PC-9 (cell line): ENCODE results near the gene INPP5B. TPM values are rescaled to one million over a fixed set of nuclear protein-coding genes. Genes with fewer than 3 reads are reported as not detected.

Experiments used
- BruUV-seq: library from RNA; stranded (reverse); fragments of 400-500 nt; replicated peaks from 2 replicates; lab custom pipeline; 2021; lab: Mats Ljungman, UMichigan
- CTCF ChIA-PET: fragments of 300-600 bp; sonication (Branson Sonifier 250); formaldehyde crosslinking; loops from one replicate; lab custom pipeline; 2022; ENCODE audit warnings: antibody characterized with exemption; lab: Charles Lee
- POLR2A ChIA-PET: fragments of 300-600 bp; sonication (Branson Sonifier 250); formaldehyde crosslinking; loops from one replicate; lab custom pipeline; 2022; ENCODE audit warnings: antibody characterized with exemption; ENCODE audit not compliant: unreplicated experiment; lab: Charles Lee
- DNase-seq, 2 experiments: peaks; one replicate each; pipeline versions ENCODE4 v3.0.0 to v3.0.0-alpha.2; 2015 to 2022; ENCODE audit warnings: mixed read lengths in 1 of 2
- H2AFZ ChIP-seq: fragments of 200-600 bp; sonication (generic); 2 replicates; pipeline ENCODE4 v1.8.1; 2017; ENCODE audit warnings: antibody characterized with exemption
- H3F3A ChIP-seq: fragments of 200-600 bp; sonication (generic); 2 replicates; pipeline ENCODE4 v1.8.1; 2017; ENCODE audit warnings: antibody characterized with exemption, mild to moderate bottlenecking, low read depth; ENCODE audit not compliant: insufficient read depth
- H3K27ac ChIP-seq: fragments of 200-600 bp; sonication (generic); 2 replicates; pipeline ENCODE4 v1.6.1; 2016; ENCODE audit warnings: mixed run types
- H3K27me3 ChIP-seq: fragments of 200-600 bp; sonication (generic); 2 replicates; pipeline ENCODE4 v1.6.1; 2016; ENCODE audit warnings: low read depth, mixed run types; ENCODE audit not compliant: insufficient read depth
- H3K36me3 ChIP-seq: fragments of 200-600 bp; sonication (generic); 2 replicates; pipeline ENCODE4 v1.6.1; 2016; ENCODE audit warnings: low read depth, mixed run types
- H3K4me1 ChIP-seq: fragments of 200-600 bp; sonication (generic); replicated peaks from 2 replicates; pipeline ENCODE4 v1.6.1; 2016; ENCODE audit warnings: mixed run types; ENCODE audit not compliant: insufficient read depth
- H3K4me2 ChIP-seq: fragments of 200-600 bp; sonication (generic); 2 replicates; pipeline ENCODE4 v1.6.1; 2017; ENCODE audit warnings: mixed run types
- H3K4me3 ChIP-seq: fragments of 200-600 bp; sonication (generic); 2 replicates; pipeline ENCODE4 v1.6.1; 2016; ENCODE audit warnings: mixed run types
- H3K79me2 ChIP-seq: fragments of 200-600 bp; sonication (generic); 2 replicates; pipeline ENCODE4 v1.6.1; 2017; ENCODE audit warnings: low read depth, mixed run types
- H3K9me2 ChIP-seq: fragments of 200-600 bp; sonication (generic); 2 replicates; pipeline ENCODE4 v1.8.1; 2017; ENCODE audit warnings: mild to moderate bottlenecking; ENCODE audit not compliant: insufficient read depth
- H3K9me3 ChIP-seq: fragments of 200-600 bp; sonication (generic); 2 replicates; pipeline ENCODE4 v1.8.1; 2016; ENCODE audit warnings: low read depth; ENCODE audit not compliant: insufficient read depth
- H4K20me1 ChIP-seq: fragments of 200-600 bp; sonication (generic); 2 replicates; pipeline ENCODE4 v1.8.1; 2017; ENCODE audit not compliant: insufficient read depth
- CTCF ChIP-seq: fragments of 200-600 bp; sonication (generic); conservative IDR thresholded peaks from 2 replicates; pipeline ENCODE4 v1.6.1; 2017; ENCODE audit warnings: mixed run types, antibody characterized with exemption, mild to moderate bottlenecking, moderate library complexity
- EZH2 ChIP-seq: fragments of 200-600 bp; sonication (generic); IDR thresholded peaks from 2 replicates; pipeline ENCODE4 v1.8.0; 2017; ENCODE audit warnings: antibody characterized with exemption, low read depth
- intact Hi-C: fragments of 100-400 bp; cut with micrococcal nuclease; formaldehyde crosslinking; loops from one replicate; pipeline ENCODE4 v1.10.0; 2022; ENCODE audit not compliant: unreplicated experiment
- total RNA-seq: library from RNA; stranded (reverse); gene quantifications from 2 replicates; pipeline ENCODE4 v1.2.3, GENCODE V29; 2021

INPP5B gene
- total RNA-seq, 1 experiment from 2014 or later: 28.1 TPM

- TF ChIP-seq EZH2 (no peak), CTCF (no peak)
- Histone ChIP-seq H3F3A (peaks cover 20% of the 10 kb centered on the region), H3K36me3 (peaks cover 16% of the 10 kb centered on the region), H4K20me1 (peaks cover 13% of the 10 kb centered on the region; the same call in 1 of the 2 replicates), H2AFZ (no peak overlapping the region), H3K9me2 (no peaks in the 10 kb centered on the region), H3K4me1 (peaks cover 11% of the 10 kb centered on the region), H3K27ac (no peak overlapping the region), H3K79me2 (peaks cover 22% of the 10 kb centered on the region), H3K27me3 (no peaks in the 10 kb centered on the region), H3K4me3 (no peak overlapping the region), H3K9me3 (no peaks in the 10 kb centered on the region), H3K4me2 (no peak overlapping the region)
- intact Hi-C loops: no loop called here
- no peak for DNase-seq
- POLR2A ChIA-PET: interaction anchor here (0.6 kb wide), 1 partner anchor 33 kb away, joined by 5 read pairs; no protein-coding TSS in a partner anchor
- no TSS peak for BruUV-seq
- CTCF ChIA-PET: interaction anchor here (0.6 kb wide), 1 partner anchor 159 kb away, joined by 3 read pairs; no protein-coding TSS in a partner anchor
Measured at GRCh38 chr1:37813529-37814145, 133.2 kb downstream of the INPP5B start.

GRCh38 chr1:37811027-37811655 lies 135.7 kb downstream of the INPP5B start:
- Histone ChIP-seq H2AFZ (no peak overlapping the region), H3K4me3 (no peak overlapping the region), H3F3A (peaks cover 28% of the 10 kb centered on the region), H3K4me2 (no peak overlapping the region), H3K9me3 (no peaks in the 10 kb centered on the region), H3K9me2 (no peaks in the 10 kb centered on the region), H3K79me2 (peaks cover 39% of the 10 kb centered on the region), H4K20me1 (peaks cover 25% of the 10 kb centered on the region), H3K27ac (no peak overlapping the region), H3K4me1 (peaks cover 20% of the 10 kb centered on the region), H3K36me3 (peaks cover 18% of the 10 kb centered on the region; the same call in 1 of the 2 replicates), H3K27me3 (no peaks in the 10 kb centered on the region)
- CTCF ChIA-PET: no interaction called here
- TF ChIP-seq EZH2: no peak
- peak; percentile 85 for TF ChIP-seq CTCF
- BruUV-seq: no TSS peak
- POLR2A ChIA-PET: no interaction called here
- intact Hi-C loops: no loop called here
- DNase-seq: peak; percentile 72

Other genes starting within 250 kb of the INPP5B start
- gene EPHA10, start 181.9 kb downstream of the INPP5B start, total RNA-seq: 7.6 and 12.1 TPM in 2 replicates
- gene MANEAL, start 153.2 kb downstream of the INPP5B start, total RNA-seq: 11.3 and 13.1 TPM in 2 replicates
- gene C1orf122, start 139.3 kb downstream of the INPP5B start, total RNA-seq: 51.8 and 75.8 TPM in 2 replicates
- 13.2 and 16.0 TPM in 2 replicates for gene YRDC, start 138.8 kb downstream of the INPP5B start, total RNA-seq
- gene MTF1, start 87.5 kb downstream of the INPP5B start, total RNA-seq: 22.1 and 22.5 TPM in 2 replicates
- 82.6 and 99.1 TPM in 2 replicates for gene SF3A3, start 43.0 kb upstream of the INPP5B start, total RNA-seq
- gene FHL3, start 58.5 kb upstream of the INPP5B start, total RNA-seq: 26.2 and 29.8 TPM in 2 replicates
- 21.8 and 36.4 TPM in 2 replicates for gene UTP11, start 65.7 kb upstream of the INPP5B start, total RNA-seq
- not detected in 2 replicates for gene POU3F1, start 99.7 kb upstream of the INPP5B start, total RNA-seq